Measurements from ENCODE around the gene CYBA. TPM values are rescaled to one million over a fixed set of nuclear protein-coding genes. Genes with fewer than 3 reads are reported as not detected.
A peak's percentile ranks its signal among the peaks of the same experiment; 100 is the strongest.

CYBA gene
- total and polyA plus RNA-seq, 2 of the 13 experiments (the other 11 are each of a cell fraction or from before 2014, with no cell fraction given): 196 to 250 TPM

DNA sequence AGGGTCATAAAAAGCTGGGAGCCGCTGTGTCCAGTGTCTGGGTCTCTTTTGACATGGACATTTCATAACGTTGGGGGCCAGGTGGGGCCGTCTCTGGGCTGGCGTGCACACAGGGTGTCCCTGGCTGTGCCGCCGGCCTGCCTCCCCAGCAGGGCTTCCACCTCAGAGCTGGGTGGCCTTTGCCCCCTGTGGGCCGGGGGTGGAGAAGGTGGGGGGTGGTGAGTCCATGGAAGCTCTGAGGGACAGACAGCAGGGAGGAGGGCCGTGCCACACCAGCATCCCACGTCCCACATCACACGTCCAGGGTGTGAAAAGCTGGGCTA, 36.4 kb upstream of the CYBA start (continued):
- TF ChIP-seq, protein P1, sequence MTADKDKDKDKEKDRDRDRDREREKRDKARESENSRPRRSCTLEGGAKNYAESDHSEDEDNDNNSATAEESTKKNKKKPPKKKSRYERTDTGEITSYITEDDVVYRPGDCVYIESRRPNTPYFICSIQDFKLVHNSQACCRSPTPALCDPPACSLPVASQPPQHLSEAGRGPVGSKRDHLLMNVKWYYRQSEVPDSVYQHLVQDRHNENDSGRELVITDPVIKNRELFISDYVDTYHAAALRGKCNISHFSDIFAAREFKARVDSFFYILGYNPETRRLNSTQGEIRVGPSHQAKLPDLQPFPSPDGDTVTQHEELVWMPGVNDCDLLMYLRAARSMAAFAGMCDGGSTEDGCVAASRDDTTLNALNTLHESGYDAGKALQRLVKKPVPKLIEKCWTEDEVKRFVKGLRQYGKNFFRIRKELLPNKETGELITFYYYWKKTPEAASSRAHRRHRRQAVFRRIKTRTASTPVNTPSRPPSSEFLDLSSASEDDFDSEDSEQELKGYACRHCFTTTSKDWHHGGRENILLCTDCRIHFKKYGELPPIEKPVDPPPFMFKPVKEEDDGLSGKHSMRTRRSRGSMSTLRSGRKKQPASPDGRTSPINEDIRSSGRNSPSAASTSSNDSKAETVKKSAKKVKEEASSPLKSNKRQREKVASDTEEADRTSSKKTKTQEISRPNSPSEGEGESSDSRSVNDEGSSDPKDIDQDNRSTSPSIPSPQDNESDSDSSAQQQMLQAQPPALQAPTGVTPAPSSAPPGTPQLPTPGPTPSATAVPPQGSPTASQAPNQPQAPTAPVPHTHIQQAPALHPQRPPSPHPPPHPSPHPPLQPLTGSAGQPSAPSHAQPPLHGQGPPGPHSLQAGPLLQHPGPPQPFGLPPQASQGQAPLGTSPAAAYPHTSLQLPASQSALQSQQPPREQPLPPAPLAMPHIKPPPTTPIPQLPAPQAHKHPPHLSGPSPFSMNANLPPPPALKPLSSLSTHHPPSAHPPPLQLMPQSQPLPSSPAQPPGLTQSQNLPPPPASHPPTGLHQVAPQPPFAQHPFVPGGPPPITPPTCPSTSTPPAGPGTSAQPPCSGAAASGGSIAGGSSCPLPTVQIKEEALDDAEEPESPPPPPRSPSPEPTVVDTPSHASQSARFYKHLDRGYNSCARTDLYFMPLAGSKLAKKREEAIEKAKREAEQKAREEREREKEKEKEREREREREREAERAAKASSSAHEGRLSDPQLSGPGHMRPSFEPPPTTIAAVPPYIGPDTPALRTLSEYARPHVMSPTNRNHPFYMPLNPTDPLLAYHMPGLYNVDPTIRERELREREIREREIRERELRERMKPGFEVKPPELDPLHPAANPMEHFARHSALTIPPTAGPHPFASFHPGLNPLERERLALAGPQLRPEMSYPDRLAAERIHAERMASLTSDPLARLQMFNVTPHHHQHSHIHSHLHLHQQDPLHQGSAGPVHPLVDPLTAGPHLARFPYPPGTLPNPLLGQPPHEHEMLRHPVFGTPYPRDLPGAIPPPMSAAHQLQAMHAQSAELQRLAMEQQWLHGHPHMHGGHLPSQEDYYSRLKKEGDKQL (CRISPR knock-in tag; IDR thresholded peaks at IDR 0.05; ENCODE audit: low read depth): no peak
- no peak for TF ChIP-seq ZBTB44 (CRISPR knock-in tag; IDR thresholded peaks at IDR 0.05)
- TF ChIP-seq HNF4G (IDR thresholded peaks at IDR 0.05; ENCODE audit: borderline replicate concordance, low read depth, low read length): no peak
- TF ChIP-seq HNF4G (CRISPR knock-in tag; IDR thresholded peaks at IDR 0.05; ENCODE audit: borderline replicate concordance, low read depth): no peak; the same call in 1 of the 2 replicates
- no peak for TF ChIP-seq CENPT (CRISPR knock-in tag; IDR thresholded peaks at IDR 0.05; ENCODE audit: low read depth)
- no peak for TF ChIP-seq ZSCAN21 (CRISPR knock-in tag; IDR thresholded peaks at IDR 0.05; ENCODE audit: borderline replicate concordance)
- TF ChIP-seq NR2F1 (CRISPR knock-in tag; IDR thresholded peaks at IDR 0.05): peak in 1 of 2 experiments; percentile 68; a peak in 1 of 4 replicates
- TF ChIP-seq ZHX1 (CRISPR knock-in tag; IDR thresholded peaks at IDR 0.05; ENCODE audit: low read depth): 0 out of 2 replicates have a peak, but pooled peaks have one; percentile 26
- 0 out of 2 replicates have a peak, but pooled peaks have one; percentile 52 for TF ChIP-seq ZBTB7A (CRISPR knock-in tag; IDR thresholded peaks at IDR 0.05)
- no peak; the same call in 1 of the 2 replicates for TF ChIP-seq TFDP2 (CRISPR knock-in tag; IDR thresholded peaks at IDR 0.05)
- TF ChIP-seq FOSL1 (CRISPR knock-in tag; IDR thresholded peaks at IDR 0.05; ENCODE audit: borderline replicate concordance): no peak
- no peak for TF ChIP-seq ATAD3A (CRISPR knock-in tag; IDR thresholded peaks at IDR 0.05)
- no peak for TF ChIP-seq SMC3 (IDR thresholded peaks at IDR 0.05; ENCODE audit: low read length)
- TF ChIP-seq GLI4 (CRISPR knock-in tag; IDR thresholded peaks at IDR 0.05; ENCODE audit: borderline replicate concordance): no peak
- no peak for TF ChIP-seq ZNF317 (CRISPR knock-in tag; IDR thresholded peaks at IDR 0.05)
- TF ChIP-seq SUZ12 (IDR thresholded peaks at IDR 0.05; ENCODE audit: low read depth, low read length): no peak
- TF ChIP-seq AHR (CRISPR knock-in tag; IDR thresholded peaks at IDR 0.05): no peak
- TF ChIP-seq ZNF451 (CRISPR knock-in tag; IDR thresholded peaks at IDR 0.05): 0 out of 2 replicates have a peak, but pooled peaks have one; percentile 23
